HG02763 (cell line): ENCODE results near the gene PRPSAP1.

Source experiments
- ATAC-seq: cut with Tn5 transposase; IDR thresholded peaks from one replicate; pipeline ENCODE4 v1.9.1; 2021; ENCODE audit warnings: mild to moderate bottlenecking, moderate library complexity; ENCODE audit not compliant: unreplicated experiment

PRPSAP1 gene

DNA sequence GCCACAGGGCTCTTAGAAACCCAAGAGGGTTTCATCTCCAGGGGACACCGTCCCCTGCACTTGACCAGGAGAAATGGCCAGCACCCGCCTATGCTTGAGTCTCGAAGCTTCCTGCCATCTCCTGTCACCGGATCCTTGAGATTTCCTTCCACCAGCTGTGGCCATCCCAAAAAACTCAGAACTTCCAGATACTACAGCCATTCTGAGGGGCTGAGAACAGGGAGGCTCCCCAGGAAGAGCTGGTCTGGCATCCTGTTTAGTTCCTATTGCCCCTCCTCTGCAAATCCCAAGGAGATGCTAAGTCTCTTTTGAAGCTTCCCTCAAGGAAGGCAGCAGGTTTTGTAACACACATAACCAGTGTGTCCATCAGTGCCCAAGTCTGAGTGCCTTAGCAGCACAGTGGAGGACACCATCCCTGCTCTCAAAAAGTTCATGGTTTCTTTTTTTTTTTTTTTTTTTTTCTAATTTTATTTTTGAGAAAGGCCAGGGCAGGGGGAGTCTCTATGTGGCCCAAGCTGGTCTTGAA lies 86.6 kb downstream of the PRPSAP1 start:
- no peak for ATAC-seq

DNA sequence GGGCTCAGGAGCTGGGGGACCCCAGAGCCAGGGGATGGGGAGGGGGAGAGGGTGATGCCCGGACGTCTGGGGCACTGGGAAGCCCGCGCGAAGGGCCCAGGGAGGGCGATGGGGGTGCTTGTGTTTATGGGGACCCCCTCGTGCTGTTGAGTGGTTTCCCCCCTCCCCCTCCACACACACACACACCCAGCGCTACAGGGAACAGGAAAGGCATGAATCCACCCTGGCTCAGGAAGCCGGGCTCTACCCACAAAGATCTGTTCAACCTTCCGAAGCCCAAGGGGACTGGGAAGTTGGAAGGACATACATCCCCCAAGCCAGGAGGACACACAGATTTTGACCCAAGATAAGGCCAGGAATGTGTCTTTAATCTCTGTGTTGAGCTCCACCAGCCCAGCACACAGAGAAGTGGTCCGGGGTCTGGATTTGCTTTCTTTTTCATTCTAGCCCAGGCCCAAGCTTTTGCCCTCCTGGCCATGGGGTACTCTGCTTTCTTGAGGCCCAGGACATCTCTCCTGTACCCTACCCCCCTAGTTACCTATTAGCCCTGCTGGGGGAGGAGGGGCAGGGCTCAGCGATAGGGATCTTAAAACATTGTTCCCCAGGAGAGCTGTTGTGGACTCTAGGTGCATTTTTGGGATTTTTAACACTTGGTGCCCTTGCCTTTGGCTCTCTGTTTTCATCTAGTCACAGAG lies 87.3 kb downstream of the PRPSAP1 start:
- ATAC-seq = no peak

DNA sequence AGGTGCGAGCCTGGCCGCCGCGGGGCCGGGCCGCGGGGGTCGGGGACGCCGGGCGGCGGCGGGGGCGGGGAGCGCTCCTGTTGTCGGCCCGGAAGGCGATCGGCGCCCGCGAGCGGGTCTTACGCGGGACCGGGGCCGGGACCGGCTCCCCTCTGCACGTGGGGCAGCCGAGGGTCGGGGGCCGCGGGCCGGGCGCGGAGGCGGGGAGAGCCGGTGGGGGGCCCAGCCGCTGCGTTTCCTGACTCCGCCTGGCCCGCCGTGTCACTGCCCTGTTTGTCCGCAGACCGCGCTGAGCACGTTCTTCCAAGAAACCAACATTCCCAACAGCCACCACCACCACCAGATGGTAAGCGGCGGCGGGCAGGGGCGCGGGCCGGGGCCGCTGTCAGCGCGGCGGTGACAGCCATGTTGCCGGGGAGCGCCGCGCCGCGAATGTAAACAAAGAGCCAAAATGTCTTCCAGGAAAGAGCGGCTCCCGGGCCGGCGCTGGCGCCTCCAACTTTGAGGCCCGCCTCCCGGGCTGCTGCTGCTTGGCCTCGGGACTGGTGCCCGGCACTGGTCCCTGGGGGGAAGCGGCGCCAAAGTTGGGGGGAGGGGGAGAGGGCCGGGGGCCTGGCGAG lies 88.0 kb downstream of the PRPSAP1 start:
- no peak for ATAC-seq

DNA sequence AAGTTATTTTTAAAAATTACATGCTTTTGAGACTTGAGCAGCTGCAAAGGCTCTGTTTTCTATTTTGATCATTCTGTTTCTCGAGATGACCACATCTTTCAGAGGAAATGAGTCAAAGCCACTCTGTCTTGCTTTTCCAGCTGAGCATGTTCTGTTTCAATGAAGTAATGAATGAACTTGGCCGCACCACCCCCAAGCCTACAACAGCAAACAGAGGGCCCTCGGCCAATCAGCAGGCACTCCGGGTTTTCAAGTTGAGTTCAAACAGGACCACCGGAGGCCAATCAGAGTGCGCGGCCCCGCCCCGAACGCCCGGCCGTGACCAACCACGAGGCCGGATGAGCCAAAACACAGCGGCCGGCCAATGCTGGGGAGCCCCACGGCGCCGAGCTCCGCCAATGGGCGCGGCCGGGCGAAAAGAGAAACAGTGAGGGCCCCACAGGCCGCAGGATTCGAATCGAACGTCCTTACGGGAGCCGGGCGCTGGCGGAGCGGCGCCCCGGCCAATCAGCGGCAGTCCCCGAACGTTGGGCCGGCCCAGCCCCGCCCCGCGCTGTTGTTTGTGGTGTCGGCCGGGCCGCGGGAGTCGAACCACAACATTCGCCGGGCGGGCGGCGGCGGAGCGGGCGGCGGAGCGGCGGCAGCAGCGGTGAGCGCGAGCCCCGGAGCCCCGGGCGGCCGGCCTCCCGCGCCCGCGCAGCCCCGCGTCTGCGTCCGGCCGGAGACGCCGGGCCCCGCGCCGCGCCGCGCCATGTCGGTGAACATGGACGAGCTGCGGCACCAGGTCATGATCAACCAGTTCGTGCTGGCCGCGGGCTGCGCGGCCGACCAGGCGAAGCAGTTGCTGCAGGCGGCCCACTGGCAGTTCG lies 88.7 kb downstream of the PRPSAP1 start, which contains the start of gene UBALD2:
Gene UBALD2, plus strand, starts transcription at position 594 of the 869 bp plus-strand sequence. Its CDS starts 158 bp downstream, at position 752.
- ATAC-seq = peak; percentile 81

DNA sequence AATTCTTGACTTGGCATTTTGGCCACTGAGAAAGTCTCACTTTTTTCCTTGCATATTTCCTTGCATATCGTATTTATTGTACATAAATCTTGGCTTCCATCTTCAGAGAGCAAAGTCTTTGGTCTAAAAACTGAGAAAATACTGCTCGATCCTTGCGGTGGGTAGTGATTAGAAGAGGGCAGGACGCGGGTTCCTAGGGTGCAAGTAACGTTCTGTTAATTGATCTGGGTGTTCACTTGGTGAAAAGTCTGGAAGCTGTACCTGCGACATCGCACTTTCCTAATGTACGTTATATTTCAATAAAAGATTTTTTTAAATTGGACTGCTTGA lies 89.3 kb downstream of the PRPSAP1 start:
- no peak for ATAC-seq

DNA sequence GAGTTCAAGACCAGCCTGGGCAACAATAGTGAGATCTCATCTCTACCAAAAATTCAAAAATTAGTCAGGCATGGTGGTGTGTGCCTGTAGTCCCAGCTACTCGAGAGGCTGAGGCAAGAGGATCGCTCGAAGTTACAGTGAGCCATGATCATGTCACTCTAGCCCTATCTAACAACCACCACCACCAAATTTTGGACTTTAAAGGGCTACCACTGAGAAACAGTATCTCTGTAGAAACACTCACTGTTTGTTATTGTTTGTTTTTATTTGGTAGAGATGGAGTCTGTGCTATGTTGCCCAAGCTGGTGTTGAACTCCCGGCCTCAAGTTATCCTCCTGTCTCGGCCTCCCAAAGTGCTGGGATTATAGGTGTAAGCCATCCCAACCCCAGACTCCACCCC lies 89.8 kb downstream of the PRPSAP1 start:
- ATAC-seq = no peak

DNA sequence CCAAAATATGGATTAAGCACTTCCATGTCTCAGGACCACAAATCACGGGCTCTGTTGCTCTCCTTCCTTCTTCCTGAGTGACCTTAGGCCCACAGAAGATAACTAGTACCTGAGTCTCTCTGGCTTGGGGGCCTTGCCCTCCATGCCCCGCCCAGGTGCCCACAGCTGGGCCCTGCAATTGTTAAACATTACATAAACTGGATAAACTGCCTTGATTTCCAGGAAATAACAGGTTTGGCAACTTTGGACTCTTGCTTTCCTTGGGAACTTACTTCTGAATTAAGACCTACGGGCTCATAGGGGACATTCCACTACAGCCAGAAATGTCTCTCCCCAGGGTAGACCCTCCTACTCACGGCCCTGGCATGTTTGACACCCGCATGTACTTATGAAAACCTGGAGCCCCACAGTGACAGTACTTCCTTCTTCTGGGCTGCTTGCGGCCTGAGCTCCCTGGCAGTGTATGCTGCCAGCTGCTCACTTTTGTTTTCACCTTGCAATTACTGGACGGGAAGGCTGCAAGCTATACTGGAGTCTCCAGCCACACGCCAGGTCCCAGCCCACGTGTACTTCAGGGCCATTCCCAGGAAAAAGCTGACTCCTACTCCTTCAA lies 90.9 kb downstream of the PRPSAP1 start:
- ATAC-seq = no peak

DNA sequence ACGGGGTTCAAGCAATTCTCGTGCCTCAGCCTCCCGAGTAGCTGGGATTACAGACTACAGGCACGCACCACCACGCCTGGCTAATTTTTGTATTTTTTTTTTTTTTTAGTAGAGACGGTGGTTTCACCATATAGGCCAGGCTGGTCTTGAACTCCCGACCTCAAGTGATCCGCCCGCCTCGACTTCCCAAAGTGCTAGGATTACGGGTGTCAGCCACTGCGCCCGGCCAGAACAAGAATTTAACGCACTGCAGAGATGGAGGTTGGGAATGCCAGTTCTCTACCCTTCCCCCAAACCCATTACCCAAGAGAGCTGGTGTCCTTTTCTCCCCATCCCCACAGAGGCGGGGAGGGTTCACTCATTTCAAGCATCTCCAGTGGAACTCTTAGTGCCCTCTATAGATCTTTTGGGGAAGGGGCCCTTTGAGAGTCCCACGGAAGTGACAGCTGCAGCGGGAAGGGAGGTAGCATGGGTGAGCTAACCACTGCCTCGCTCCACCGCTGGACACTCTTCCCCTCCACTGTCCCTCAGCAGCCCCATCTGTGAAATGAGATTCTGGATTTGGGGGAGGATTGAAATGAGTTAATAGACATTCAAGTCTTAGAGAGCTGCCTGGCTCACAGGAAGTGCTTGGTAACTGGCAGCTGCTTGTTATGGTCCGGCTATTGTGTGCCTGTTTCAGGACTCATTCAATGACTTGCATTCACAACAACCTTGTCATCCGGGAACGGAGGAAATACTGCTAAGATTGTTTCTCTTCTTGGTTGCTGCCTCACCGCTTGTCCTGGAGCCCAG lies 92.1 kb downstream of the PRPSAP1 start:
- ATAC-seq = no peak

DNA sequence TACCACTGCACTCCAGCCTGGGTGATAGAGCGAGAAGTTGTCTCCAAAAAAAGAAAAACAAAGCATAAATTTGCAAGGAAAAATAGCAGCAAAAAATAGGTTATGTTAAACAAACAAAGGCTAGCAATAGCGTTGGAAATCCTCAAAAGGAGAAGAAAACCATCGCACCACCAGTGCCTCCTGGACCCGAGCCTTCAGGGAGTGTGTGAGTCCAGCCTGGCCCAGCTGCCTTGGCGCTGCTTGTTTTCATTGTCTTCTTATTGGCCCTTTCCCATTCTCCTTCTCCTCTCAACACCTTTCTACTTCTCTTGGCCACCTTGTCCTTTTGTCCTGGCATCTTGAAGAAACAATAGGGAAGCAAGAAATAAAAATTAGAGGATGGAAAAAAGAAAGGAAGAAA lies 93.0 kb downstream of the PRPSAP1 start:
- no peak for ATAC-seq

DNA sequence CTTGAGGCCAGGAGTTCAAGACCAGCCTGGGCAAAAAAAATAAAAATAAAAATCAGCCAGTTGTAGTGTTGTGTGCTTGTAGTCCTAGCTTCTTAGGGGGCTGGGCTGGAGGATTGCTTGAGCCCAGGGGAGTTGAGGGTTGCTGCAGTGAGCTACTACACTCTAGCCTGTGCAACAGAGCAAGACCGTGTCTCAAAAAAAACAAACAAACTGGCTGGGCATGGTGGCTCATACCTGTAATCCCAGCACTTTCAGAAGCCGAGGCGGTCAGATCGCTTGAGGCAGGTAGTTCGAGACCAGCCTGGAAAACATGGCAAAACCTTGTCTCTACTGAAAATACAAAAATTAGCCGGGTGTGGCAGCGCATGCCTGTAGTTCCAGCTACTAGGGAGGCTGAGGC lies 93.5 kb downstream of the PRPSAP1 start:
- ATAC-seq = no peak
